ENCODE data around the gene TTC21A. TPM values are rescaled to one million over a fixed set of nuclear protein-coding genes. Genes with fewer than 3 reads are reported as not detected.

TTC21A gene
- total and polyA plus RNA-seq, 2 of the 13 experiments (the other 11 are each of a cell fraction or from before 2014, with no cell fraction given) = 0.31 to 1.5 TPM

- TF ChIP-seq, protein P1, sequence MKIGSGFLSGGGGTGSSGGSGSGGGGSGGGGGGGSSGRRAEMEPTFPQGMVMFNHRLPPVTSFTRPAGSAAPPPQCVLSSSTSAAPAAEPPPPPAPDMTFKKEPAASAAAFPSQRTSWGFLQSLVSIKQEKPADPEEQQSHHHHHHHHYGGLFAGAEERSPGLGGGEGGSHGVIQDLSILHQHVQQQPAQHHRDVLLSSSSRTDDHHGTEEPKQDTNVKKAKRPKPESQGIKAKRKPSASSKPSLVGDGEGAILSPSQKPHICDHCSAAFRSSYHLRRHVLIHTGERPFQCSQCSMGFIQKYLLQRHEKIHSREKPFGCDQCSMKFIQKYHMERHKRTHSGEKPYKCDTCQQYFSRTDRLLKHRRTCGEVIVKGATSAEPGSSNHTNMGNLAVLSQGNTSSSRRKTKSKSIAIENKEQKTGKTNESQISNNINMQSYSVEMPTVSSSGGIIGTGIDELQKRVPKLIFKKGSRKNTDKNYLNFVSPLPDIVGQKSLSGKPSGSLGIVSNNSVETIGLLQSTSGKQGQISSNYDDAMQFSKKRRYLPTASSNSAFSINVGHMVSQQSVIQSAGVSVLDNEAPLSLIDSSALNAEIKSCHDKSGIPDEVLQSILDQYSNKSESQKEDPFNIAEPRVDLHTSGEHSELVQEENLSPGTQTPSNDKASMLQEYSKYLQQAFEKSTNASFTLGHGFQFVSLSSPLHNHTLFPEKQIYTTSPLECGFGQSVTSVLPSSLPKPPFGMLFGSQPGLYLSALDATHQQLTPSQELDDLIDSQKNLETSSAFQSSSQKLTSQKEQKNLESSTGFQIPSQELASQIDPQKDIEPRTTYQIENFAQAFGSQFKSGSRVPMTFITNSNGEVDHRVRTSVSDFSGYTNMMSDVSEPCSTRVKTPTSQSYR (CRISPR knock-in tag; IDR thresholded peaks at IDR 0.05; ENCODE audit: borderline replicate concordance) = peak; percentile 98
- no peak for TF ChIP-seq NCOA1 (CRISPR knock-in tag; IDR thresholded peaks at IDR 0.05)
- TF ChIP-seq ATM (IDR thresholded peaks at IDR 0.05; ENCODE audit: borderline replicate concordance) = no peak
- no peak for TF ChIP-seq DMTF1 (CRISPR knock-in tag; IDR thresholded peaks at IDR 0.05)
- TF ChIP-seq GPBP1L1 (CRISPR knock-in tag; IDR thresholded peaks at IDR 0.05) = no peak
- peak; percentile 81 for TF ChIP-seq ZNF501 (CRISPR knock-in tag; IDR thresholded peaks at IDR 0.05)
- TF ChIP-seq NRL (CRISPR knock-in tag; IDR thresholded peaks at IDR 0.05; ENCODE audit: borderline replicate concordance) = no peak
- peak; percentile 65; the same call in 1 of the 2 replicates for TF ChIP-seq ZNF788 (CRISPR knock-in tag; IDR thresholded peaks at IDR 0.05; ENCODE audit: borderline replicate concordance)
- 0 out of 2 replicates have a peak, but pooled peaks have one; percentile 11 for TF ChIP-seq ARID2 (CRISPR knock-in tag; IDR thresholded peaks at IDR 0.05; ENCODE audit: borderline replicate concordance)
- no peak for TF ChIP-seq SP140L (CRISPR knock-in tag; IDR thresholded peaks at IDR 0.05; ENCODE audit: borderline replicate concordance)
- no peak for TF ChIP-seq ZZZ3 (CRISPR knock-in tag; IDR thresholded peaks at IDR 0.05; ENCODE audit: borderline replicate concordance)
- no peak for TF ChIP-seq KAT8 (CRISPR knock-in tag; IDR thresholded peaks at IDR 0.05)
- TF ChIP-seq RFX5 (IDR thresholded peaks at IDR 0.05; ENCODE audit: low read depth, low read length) = no peak
- TF ChIP-seq ZFP41 (CRISPR knock-in tag; IDR thresholded peaks at IDR 0.05; ENCODE audit: borderline replicate concordance) = 0 out of 2 replicates have a peak, but pooled peaks have one; percentile 28
- TF ChIP-seq ZNF678 (CRISPR knock-in tag; IDR thresholded peaks at IDR 0.05) = no peak
- TF ChIP-seq YEATS4 (CRISPR knock-in tag; IDR thresholded peaks at IDR 0.05; ENCODE audit: borderline replicate concordance) = no peak; the same call in 1 of the 2 replicates
- no peak for TF ChIP-seq SSRP1 (CRISPR knock-in tag; IDR thresholded peaks at IDR 0.05)
- TF ChIP-seq RFXAP (CRISPR knock-in tag; IDR thresholded peaks at IDR 0.05; ENCODE audit: borderline replicate concordance) = no peak
- TF ChIP-seq ZNF207 (IDR thresholded peaks at IDR 0.05; ENCODE audit: borderline replicate concordance) = no peak
- TF ChIP-seq ZNF777 (CRISPR knock-in tag; IDR thresholded peaks at IDR 0.05) = no peak
- TF ChIP-seq HNRNPL (IDR thresholded peaks at IDR 0.05; ENCODE audit: low read depth, low read length) = no peak
- TF ChIP-seq MYC (CRISPR knock-in tag; IDR thresholded peaks at IDR 0.05; ENCODE audit: borderline replicate concordance) = peak; percentile 44; the same call in 1 of the 2 replicates
These were observed 47.0 kb downstream of the TTC21A start (continued) for GRCh38 chr3:39154280-39155021.

Measured in HepG2 (cell line).